Measurements from ENCODE around the gene YWHAE.

YWHAE gene

DNA sequence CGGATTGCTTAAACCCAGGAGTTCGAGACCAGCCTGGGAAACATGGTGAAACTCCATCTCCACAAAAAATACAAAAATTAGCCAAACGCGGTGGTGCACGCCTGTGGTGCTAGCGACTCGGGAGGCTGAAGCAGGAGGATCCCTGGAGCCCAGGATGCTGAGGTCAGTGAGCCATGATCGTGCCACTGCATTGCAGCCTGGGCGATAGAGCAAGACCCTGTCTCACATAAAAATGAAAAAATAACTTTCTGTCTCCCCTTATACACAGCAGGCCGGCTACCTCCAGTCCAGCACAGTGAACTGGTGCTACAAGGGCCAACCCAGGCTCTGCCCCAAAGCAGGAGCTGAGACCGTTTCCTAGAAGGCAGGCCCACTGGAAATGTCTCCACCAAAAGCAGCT, 59.7 kb downstream of the YWHAE start:
- Histone ChIP-seq H3K9me3 (ENCODE audit: control insufficient read depth, low read length) (no peaks in the 10 kb centered on the region), H3K4me3 (ENCODE audit: low read length) (no peak overlapping the region), H3K27me3 (ENCODE audit: control insufficient read depth, insufficient read depth, low read length) (no peaks in the 10 kb centered on the region), H3K36me3 (ENCODE audit: control insufficient read depth, insufficient read depth, low read length) (no peaks in the 10 kb centered on the region), H3K4me1 (ENCODE audit: control insufficient read depth, insufficient read depth, low read length) (no peaks in the 10 kb centered on the region), H3K9ac (ENCODE audit: low read length) (no peak overlapping the region)

DNA sequence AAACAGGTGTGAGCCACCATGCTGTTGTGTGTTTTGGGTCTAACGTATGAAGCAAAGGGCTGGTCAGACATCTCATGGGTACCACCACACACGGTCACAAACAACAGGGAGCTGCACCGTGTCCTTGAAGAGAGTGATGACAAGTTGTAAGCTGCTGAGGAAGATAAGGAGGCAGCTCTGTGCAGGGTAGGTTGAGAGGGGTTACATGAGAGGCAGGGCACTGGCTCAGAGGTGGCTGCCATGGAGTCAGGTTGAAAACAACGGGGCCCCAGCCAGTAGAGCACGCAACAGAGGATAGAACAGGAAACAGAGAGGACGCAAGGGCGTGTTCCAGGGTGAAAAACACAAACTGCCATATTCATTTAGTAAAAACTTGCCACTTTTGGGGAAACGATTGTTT, 68.3 kb downstream of the YWHAE start:
- Histone ChIP-seq H3K9me3 (ENCODE audit: control insufficient read depth, low read length) (no peaks in the 10 kb centered on the region), H3K36me3 (ENCODE audit: control insufficient read depth, insufficient read depth, low read length) (no peaks in the 10 kb centered on the region), H3K27me3 (ENCODE audit: control insufficient read depth, insufficient read depth, low read length) (peaks cover 10% of the 10 kb centered on the region), H3K4me1 (ENCODE audit: control insufficient read depth, insufficient read depth, low read length) (no peaks in the 10 kb centered on the region), H3K4me3 (ENCODE audit: low read length) (no peak overlapping the region), H3K9ac (ENCODE audit: low read length) (no peak overlapping the region)

DNA sequence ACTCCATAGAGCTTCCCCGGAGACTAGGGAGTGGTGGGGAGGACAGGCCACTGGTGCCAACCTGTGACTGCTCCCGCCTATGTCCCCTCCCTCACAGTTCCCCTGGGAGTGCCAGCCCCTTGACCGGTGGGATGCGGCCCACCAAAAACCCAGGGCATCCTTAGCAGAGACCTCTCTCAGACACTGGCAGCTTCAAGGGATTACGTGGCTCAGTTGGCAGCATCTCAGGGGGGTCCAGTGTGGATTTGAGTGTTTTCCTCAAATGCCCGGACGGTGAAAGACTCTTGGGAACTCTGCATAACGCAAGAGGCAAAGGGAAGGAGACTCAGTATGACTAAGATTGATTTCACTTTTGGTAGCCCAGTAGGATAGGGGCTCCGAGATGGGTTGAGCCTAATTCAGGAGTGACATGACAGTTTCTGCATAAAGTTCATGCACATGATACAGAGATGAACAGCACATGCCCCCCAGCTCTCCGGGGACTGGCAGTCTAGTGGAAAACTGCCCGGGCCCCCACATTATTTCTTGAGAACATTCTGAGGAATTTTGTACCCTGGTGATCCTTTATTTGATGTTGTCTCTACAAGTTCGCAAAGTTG, 70.2 kb downstream of the YWHAE start:
- H3K4me1 ChIP-seq (ENCODE audit: control insufficient read depth, insufficient read depth, low read length) = no peaks in the 10 kb centered on the region
- no peak overlapping the region for H3K9ac ChIP-seq (ENCODE audit: low read length)
- no peak overlapping the region for H3K4me3 ChIP-seq (ENCODE audit: low read length)
- H3K9me3 ChIP-seq (ENCODE audit: control insufficient read depth, low read length) = no peaks in the 10 kb centered on the region
- H3K27me3 ChIP-seq (ENCODE audit: control insufficient read depth, insufficient read depth, low read length) = peaks cover 13% of the 10 kb centered on the region
- H3K36me3 ChIP-seq (ENCODE audit: control insufficient read depth, insufficient read depth, low read length) = no peaks in the 10 kb centered on the region

DNA sequence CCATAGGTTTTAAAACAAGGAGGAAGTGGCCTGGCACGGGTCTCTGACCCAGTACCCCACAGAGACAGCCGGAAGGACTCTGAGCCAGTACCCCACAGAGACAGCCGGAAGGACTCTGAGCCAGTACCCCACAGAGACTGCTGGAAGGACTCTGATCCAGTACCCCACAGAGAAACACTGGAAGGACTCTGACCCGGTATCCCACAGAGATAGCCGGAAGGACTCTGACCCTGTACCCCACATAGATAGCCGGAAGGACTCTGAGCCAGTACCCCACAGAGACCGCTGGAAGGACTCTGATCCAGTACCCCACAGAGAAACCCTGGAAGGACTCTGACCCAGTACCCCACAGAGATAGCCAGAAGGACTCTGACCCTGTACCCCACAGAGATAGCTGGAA, 71.6 kb downstream of the YWHAE start:
- no peaks in the 10 kb centered on the region for H3K9me3 ChIP-seq (ENCODE audit: control insufficient read depth, low read length)
- H3K4me1 ChIP-seq (ENCODE audit: control insufficient read depth, insufficient read depth, low read length) = no peaks in the 10 kb centered on the region
- H3K4me3 ChIP-seq (ENCODE audit: low read length) = no peak overlapping the region
- peaks cover 13% of the 10 kb centered on the region for H3K27me3 ChIP-seq (ENCODE audit: control insufficient read depth, insufficient read depth, low read length)
- H3K9ac ChIP-seq (ENCODE audit: low read length) = no peak overlapping the region
- H3K36me3 ChIP-seq (ENCODE audit: control insufficient read depth, insufficient read depth, low read length) = no peaks in the 10 kb centered on the region

DNA sequence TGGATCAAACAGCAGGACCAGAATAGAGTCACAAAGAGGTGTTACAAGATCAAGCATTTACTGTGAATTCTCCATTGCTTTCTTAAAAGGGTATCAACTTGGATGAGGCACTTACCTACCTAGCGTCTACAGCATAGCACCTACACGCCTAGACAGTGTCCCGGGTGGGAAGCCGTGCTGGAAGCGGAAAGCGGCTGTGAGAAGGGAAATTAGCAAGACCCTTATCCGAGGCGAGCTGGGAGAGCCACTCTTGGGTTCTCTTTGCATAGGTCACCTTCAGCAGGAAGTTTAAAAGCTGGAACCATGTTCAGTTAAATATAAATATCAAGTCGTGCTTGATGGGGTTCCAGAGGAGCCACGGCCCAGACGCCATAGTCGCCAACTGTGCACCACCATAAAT, 74.3 kb downstream of the YWHAE start:
- no peaks in the 10 kb centered on the region for H3K9me3 ChIP-seq (ENCODE audit: control insufficient read depth, low read length)
- no peaks in the 10 kb centered on the region for H3K36me3 ChIP-seq (ENCODE audit: control insufficient read depth, insufficient read depth, low read length)
- H3K9ac ChIP-seq (ENCODE audit: low read length) = no peak overlapping the region
- H3K4me3 ChIP-seq (ENCODE audit: low read length) = no peak overlapping the region
- peaks cover 13% of the 10 kb centered on the region for H3K27me3 ChIP-seq (ENCODE audit: control insufficient read depth, insufficient read depth, low read length)
- H3K4me1 ChIP-seq (ENCODE audit: control insufficient read depth, insufficient read depth, low read length) = no peaks in the 10 kb centered on the region

DNA sequence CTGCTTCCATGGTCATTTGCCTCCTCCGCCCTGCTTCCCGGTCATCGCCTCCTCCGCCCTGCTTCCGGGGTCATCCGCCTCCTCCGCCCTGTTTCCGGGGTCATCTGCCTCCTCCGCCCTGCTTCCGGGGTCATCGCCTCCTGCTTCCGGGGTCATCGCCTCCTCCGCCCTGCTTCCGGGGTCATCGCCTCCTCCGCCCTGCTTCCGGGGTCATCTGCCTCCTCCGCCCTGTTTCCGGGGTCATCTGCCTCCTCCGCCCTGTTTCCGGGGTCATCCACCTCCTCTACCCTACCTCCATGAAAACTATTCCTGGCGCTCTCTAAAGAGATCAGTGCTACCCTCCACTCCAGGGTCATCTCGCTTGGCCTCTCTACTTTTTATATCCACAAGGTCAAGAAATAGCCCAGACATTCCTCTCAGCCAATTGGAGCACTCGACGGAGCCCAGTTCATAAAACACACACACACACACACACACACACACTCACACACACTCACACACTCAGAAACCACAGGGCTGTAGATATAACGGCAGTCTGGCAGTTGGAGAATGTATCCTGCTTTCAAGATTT, 75.7 kb downstream of the YWHAE start:
- Histone ChIP-seq H3K4me3 (ENCODE audit: low read length) (no peak overlapping the region), H3K36me3 (ENCODE audit: control insufficient read depth, insufficient read depth, low read length) (no peaks in the 10 kb centered on the region)

DNA sequence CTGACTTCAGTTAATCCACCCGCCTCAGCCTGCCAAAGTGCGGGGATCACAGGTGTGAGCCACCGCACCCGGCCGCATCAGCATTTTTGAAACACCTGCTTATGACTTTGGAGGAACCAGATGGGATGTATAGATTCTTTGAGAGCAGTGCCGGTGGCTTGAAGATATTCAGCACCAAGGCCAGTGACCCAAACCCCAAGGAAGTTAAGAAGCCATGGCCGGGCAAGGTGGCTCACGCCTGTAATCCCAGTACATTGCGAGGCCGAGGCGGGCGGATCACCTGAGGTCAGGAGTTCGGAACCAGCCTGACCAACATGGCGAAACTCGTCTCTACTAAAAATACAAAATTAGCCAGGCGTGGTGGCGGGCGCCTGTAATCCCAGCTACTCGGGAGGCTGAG, 76.7 kb downstream of the YWHAE start:
- peaks cover 4% of the 10 kb centered on the region for H3K27me3 ChIP-seq (ENCODE audit: control insufficient read depth, insufficient read depth, low read length)
- no peak overlapping the region for H3K9ac ChIP-seq (ENCODE audit: low read length)
- H3K9me3 ChIP-seq (ENCODE audit: control insufficient read depth, low read length) = no peaks in the 10 kb centered on the region
- H3K36me3 ChIP-seq (ENCODE audit: control insufficient read depth, insufficient read depth, low read length) = no peaks in the 10 kb centered on the region
- H3K4me1 ChIP-seq (ENCODE audit: control insufficient read depth, insufficient read depth, low read length) = no peaks in the 10 kb centered on the region
- no peak overlapping the region for H3K4me3 ChIP-seq (ENCODE audit: low read length)

More for the DNA sequence above, 75.7 kb downstream of the YWHAE start:
- H3K9ac ChIP-seq (ENCODE audit: low read length) = no peak overlapping the region
- no peaks in the 10 kb centered on the region for H3K4me1 ChIP-seq (ENCODE audit: control insufficient read depth, insufficient read depth, low read length)
- H3K9me3 ChIP-seq (ENCODE audit: control insufficient read depth, low read length) = no peaks in the 10 kb centered on the region
- H3K27me3 ChIP-seq (ENCODE audit: control insufficient read depth, insufficient read depth, low read length) = peaks cover 13% of the 10 kb centered on the region

DNA sequence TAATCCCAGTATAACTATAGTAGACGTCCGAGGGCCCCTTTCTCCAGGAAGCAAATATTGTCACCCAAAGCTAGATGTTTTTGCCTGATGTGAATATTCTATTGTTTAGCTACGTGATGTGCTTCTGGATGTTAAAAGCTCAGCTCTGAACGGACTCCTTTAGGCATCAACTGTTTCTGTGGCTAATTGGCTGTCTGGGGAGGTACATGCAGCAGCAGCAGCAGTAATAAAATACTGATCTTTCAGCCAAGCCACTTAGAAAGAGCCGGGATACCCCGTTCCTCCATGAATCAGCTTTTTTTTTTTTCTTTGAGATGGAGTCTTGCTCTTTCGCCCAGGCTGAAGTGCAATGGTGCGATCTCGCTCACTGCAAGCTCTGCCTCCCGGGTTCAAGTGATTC, 77.5 kb downstream of the YWHAE start:
- no peak overlapping the region for H3K4me3 ChIP-seq (ENCODE audit: low read length)
- H3K9me3 ChIP-seq (ENCODE audit: control insufficient read depth, low read length) = no peaks in the 10 kb centered on the region
- no peaks in the 10 kb centered on the region for H3K36me3 ChIP-seq (ENCODE audit: control insufficient read depth, insufficient read depth, low read length)
- H3K27me3 ChIP-seq (ENCODE audit: control insufficient read depth, insufficient read depth, low read length) = peaks cover 3% of the 10 kb centered on the region
- no peak overlapping the region for H3K9ac ChIP-seq (ENCODE audit: low read length)
- no peaks in the 10 kb centered on the region for H3K4me1 ChIP-seq (ENCODE audit: control insufficient read depth, insufficient read depth, low read length)

DNA sequence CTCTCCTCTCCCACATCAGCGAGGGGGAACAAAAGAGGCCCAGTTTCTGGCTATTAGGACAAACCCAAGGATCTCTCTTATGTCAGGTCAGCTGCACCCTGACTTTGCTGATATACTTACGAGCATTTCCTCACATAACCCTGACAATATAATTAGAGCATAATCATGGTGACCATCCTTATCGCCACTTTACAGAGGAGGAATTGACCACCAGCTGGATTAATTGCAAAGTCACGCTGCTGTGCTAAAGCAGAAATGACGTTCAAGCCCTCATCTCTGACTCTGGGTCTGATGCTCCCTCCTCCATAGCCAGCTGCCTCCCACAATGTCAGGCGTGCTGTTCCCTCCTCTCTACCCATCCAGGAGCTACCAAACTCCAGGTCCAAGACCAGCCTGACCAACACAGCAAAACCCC, 78.0 kb downstream of the YWHAE start:
- Histone ChIP-seq H3K36me3 (ENCODE audit: control insufficient read depth, insufficient read depth, low read length) (no peaks in the 10 kb centered on the region), H3K9ac (ENCODE audit: low read length) (no peak overlapping the region), H3K9me3 (ENCODE audit: control insufficient read depth, low read length) (no peaks in the 10 kb centered on the region), H3K4me3 (ENCODE audit: low read length) (no peak overlapping the region), H3K27me3 (ENCODE audit: control insufficient read depth, insufficient read depth, low read length) (peaks cover 3% of the 10 kb centered on the region), H3K4me1 (ENCODE audit: control insufficient read depth, insufficient read depth, low read length) (no peaks in the 10 kb centered on the region)

DNA sequence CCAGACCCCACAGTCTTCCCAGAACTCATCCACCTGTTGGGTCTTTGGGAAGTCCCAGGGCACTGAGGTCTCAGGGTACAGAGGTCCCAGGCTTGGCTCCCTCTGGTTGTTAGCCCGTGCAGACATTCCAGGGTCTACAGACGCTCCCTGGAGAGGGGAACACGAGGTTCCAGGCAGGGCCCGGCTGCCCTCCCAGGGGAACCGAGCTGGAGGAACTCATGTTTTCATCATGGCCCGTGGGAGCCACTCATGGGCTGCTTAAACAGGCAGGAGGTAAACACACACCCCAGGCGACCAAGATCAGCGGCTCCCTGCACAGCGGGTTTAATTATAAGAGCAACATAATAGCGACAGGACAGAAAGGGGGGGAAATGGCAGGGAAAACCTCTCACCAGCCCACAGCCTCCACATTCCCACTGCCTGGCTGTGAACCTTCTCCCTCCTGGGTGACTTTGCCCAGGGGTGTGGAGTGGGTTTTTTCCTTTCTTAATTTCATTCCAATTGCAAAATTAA, 84.1 kb downstream of the YWHAE start:
- H3K27me3 ChIP-seq (ENCODE audit: control insufficient read depth, insufficient read depth, low read length) = peaks cover 15% of the 10 kb centered on the region
- H3K9ac ChIP-seq (ENCODE audit: low read length) = no peak overlapping the region
- H3K4me1 ChIP-seq (ENCODE audit: control insufficient read depth, insufficient read depth, low read length) = no peaks in the 10 kb centered on the region
- no peak overlapping the region for H3K4me3 ChIP-seq (ENCODE audit: low read length)
- no peaks in the 10 kb centered on the region for H3K9me3 ChIP-seq (ENCODE audit: control insufficient read depth, low read length)
- H3K36me3 ChIP-seq (ENCODE audit: control insufficient read depth, insufficient read depth, low read length) = no peaks in the 10 kb centered on the region

DNA sequence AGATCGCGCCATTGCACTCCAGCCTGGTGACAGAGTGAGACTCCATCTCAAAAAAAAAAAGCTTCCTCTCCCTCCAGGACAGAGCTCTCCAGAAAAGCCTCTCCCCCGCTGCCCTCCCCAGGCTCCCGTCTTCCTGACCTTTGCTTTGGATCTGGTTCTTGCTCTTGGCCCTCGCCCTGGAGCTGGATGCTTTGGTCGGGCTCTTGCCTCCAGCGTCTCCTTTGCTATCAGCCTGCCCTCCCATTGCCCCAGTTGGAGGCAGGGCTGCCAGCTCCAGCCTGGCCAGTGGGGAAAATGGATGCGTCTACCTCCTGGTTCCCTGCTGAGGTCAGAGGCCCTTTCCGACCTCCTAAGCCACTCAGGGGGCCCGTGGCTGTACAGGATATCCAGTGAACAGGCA, 84.6 kb downstream of the YWHAE start:
- H3K27me3 ChIP-seq (ENCODE audit: control insufficient read depth, insufficient read depth, low read length) = peaks cover 15% of the 10 kb centered on the region
- H3K4me3 ChIP-seq (ENCODE audit: low read length) = no peak overlapping the region
- no peaks in the 10 kb centered on the region for H3K4me1 ChIP-seq (ENCODE audit: control insufficient read depth, insufficient read depth, low read length)
- H3K9me3 ChIP-seq (ENCODE audit: control insufficient read depth, low read length) = no peaks in the 10 kb centered on the region
- H3K36me3 ChIP-seq (ENCODE audit: control insufficient read depth, insufficient read depth, low read length) = no peaks in the 10 kb centered on the region
- H3K9ac ChIP-seq (ENCODE audit: low read length) = no peak overlapping the region

DNA sequence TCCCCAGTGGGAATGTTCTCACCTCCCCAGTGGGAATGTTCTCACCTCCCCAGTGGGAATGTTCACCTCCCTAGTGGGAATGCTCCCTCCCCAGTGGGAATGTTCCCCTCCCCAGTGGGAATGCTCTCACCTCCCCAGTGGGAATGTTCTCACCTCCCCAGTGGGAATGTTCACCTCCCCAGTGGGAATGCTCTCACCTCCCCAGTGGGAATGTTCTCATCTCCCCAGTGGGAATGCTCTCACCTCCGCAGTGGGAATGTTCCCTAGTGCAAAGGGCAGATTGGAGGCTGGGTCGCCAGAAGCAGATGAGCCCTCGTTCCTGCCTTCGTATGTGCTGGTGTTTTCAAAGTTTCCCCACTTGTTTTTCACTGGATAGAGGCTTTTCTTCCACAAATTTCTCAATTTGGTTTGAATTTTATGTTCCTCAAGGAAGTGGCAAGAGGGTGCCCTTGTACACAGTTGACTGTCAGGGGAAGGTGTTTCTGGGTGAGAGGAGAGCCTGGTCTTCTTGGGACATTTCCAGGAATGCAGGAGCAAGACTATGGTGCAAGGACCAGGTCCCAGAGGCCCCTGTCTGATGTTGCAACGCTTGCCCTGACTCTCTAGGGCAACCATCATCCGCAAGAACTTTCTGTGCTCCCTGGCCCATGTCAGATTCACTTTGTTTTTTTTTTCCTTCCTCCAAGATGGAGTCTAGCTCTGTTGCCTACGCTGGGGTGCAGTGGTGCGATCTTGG, 86.6 kb downstream of the YWHAE start:
- no peaks in the 10 kb centered on the region for H3K9me3 ChIP-seq (ENCODE audit: control insufficient read depth, low read length)
- no peaks in the 10 kb centered on the region for H3K36me3 ChIP-seq (ENCODE audit: control insufficient read depth, insufficient read depth, low read length)
- H3K4me1 ChIP-seq (ENCODE audit: control insufficient read depth, insufficient read depth, low read length) = no peaks in the 10 kb centered on the region
- no peak overlapping the region for H3K4me3 ChIP-seq (ENCODE audit: low read length)
- H3K9ac ChIP-seq (ENCODE audit: low read length) = no peak overlapping the region
- H3K27me3 ChIP-seq (ENCODE audit: control insufficient read depth, insufficient read depth, low read length) = peaks cover 15% of the 10 kb centered on the region

All from mucosa of stomach (tissue), 1 donor.